Measurements from ENCODE around the gene MYO3B. TPM values are rescaled to one million over a fixed set of nuclear protein-coding genes. Genes with fewer than 3 reads are reported as not detected.

MYO3B gene
- total RNA-seq, 1 experiment from 2014 or later = 0.52 TPM

DNA sequence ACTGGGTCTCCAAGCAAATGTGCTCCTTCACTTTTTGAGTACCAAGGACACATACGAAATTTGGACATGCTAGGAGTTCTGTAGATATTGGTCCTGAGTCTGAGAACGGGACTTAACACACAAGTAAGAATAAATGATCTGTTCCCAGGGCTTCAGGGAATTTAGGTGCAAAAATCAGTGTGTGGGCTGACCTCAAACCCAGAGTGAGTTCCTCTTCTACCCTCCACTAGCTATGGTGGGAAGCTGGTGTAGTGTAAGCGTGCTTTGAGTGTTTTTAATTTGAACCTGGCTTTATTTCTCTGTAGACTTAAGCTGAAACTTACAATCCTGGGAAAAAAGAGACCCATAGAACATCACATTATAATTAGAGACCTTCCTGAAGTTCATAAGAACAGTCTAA is 50.5 kb downstream of the MYO3B start:
- Histone ChIP-seq H3K27ac (ENCODE audit: low read depth, low read length, poor library complexity, severe bottlenecking) (no peak overlapping the region), H3K4me1 (ENCODE audit: insufficient read depth, low read length, poor library complexity, severe bottlenecking) (peaks cover under 1% of the 10 kb centered on the region), H3K4me3 (ENCODE audit: low read depth, low read length, poor library complexity, severe bottlenecking) (no peak overlapping the region), H3K36me3 (ENCODE audit: insufficient read depth, low read length, poor library complexity, severe bottlenecking) (no peaks in the 10 kb centered on the region), H3K9me3 (ENCODE audit: low read depth, low read length, poor library complexity, severe bottlenecking) (no peaks in the 10 kb centered on the region), H3K27me3 (replicated peaks; ENCODE audit: insufficient read depth, low read depth, low read length, poor library complexity) (no peaks in the 10 kb centered on the region)
- no peak for DNase-seq (ENCODE audit: low spot score)
- ChIA-PET CTCF (interaction anchor here (0.7 kb wide), 1 partner anchor 27 kb away, joined by 7 read pairs; no protein-coding TSS in a partner anchor), POLR2A (ENCODE audit: low non-redundant PET) (no interaction called here)
- intact Hi-C loops (cut with micrococcal nuclease; ENCODE audit: unreplicated experiment) = no loop called here
- BruUV-seq (replicated peaks) = no TSS peak
- no peak for TF ChIP-seq EZH2 (IDR thresholded peaks at IDR 0.05; ENCODE audit: borderline replicate concordance, low read depth, low read length, poor library complexity, severe bottlenecking)
- TF ChIP-seq, protein P1, sequence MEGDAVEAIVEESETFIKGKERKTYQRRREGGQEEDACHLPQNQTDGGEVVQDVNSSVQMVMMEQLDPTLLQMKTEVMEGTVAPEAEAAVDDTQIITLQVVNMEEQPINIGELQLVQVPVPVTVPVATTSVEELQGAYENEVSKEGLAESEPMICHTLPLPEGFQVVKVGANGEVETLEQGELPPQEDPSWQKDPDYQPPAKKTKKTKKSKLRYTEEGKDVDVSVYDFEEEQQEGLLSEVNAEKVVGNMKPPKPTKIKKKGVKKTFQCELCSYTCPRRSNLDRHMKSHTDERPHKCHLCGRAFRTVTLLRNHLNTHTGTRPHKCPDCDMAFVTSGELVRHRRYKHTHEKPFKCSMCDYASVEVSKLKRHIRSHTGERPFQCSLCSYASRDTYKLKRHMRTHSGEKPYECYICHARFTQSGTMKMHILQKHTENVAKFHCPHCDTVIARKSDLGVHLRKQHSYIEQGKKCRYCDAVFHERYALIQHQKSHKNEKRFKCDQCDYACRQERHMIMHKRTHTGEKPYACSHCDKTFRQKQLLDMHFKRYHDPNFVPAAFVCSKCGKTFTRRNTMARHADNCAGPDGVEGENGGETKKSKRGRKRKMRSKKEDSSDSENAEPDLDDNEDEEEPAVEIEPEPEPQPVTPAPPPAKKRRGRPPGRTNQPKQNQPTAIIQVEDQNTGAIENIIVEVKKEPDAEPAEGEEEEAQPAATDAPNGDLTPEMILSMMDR (conservative IDR thresholded peaks at IDR 0.05; ENCODE audit: low read depth, low read length) = no peak

GRCh38 chr2:170229125-170229524 is 51.2 kb downstream of the MYO3B start:
- no peaks in the 10 kb centered on the region for H3K27me3 ChIP-seq (replicated peaks; ENCODE audit: insufficient read depth, low read depth, low read length, poor library complexity)
- no peak overlapping the region for H3K4me3 ChIP-seq (ENCODE audit: low read depth, low read length, poor library complexity, severe bottlenecking)
- H3K9me3 ChIP-seq (ENCODE audit: low read depth, low read length, poor library complexity, severe bottlenecking) = no peaks in the 10 kb centered on the region
- H3K36me3 ChIP-seq (ENCODE audit: insufficient read depth, low read length, poor library complexity, severe bottlenecking) = no peaks in the 10 kb centered on the region
- H3K4me1 ChIP-seq (ENCODE audit: insufficient read depth, low read length, poor library complexity, severe bottlenecking) = no peaks in the 10 kb centered on the region
- ChIA-PET CTCF (interaction anchor here (0.7 kb wide), 1 partner anchor 182 kb away, joined by 7 read pairs; no protein-coding TSS in a partner anchor), POLR2A (ENCODE audit: low non-redundant PET) (no interaction called here)
- intact Hi-C loops (cut with micrococcal nuclease; ENCODE audit: unreplicated experiment) = no loop called here
- DNase-seq (ENCODE audit: low spot score) = no peak
- no peak overlapping the region for H3K27ac ChIP-seq (ENCODE audit: low read depth, low read length, poor library complexity, severe bottlenecking)
- no peak for TF ChIP-seq EZH2 (IDR thresholded peaks at IDR 0.05; ENCODE audit: borderline replicate concordance, low read depth, low read length, poor library complexity, severe bottlenecking)
- TF ChIP-seq, protein P1 (conservative IDR thresholded peaks at IDR 0.05; ENCODE audit: low read depth, low read length) = no peak
- BruUV-seq (replicated peaks) = no TSS peak

DNA sequence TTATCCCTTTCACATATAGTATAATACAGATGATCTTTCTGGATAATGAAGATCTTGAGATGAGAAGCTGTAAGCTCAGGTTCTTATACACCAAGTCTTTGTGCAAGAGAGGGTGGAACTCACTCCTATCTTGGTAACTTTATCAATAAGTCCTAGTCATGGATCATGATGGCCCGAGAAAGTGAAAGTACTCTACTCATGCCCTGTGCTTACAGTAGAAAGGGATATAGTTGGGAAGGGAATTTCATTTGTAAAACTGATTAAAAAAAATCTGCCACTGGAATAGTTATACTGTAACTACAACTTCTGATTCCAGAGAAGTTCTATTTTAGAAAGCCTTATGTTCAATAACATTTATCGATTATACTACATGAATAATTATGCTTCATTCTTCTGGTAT is 51.8 kb downstream of the MYO3B start:
- no peaks in the 10 kb centered on the region for H3K4me1 ChIP-seq (ENCODE audit: insufficient read depth, low read length, poor library complexity, severe bottlenecking)
- no peaks in the 10 kb centered on the region for H3K36me3 ChIP-seq (ENCODE audit: insufficient read depth, low read length, poor library complexity, severe bottlenecking)
- no peaks in the 10 kb centered on the region for H3K27me3 ChIP-seq (replicated peaks; ENCODE audit: insufficient read depth, low read depth, low read length, poor library complexity)
- H3K4me3 ChIP-seq (ENCODE audit: low read depth, low read length, poor library complexity, severe bottlenecking) = no peak overlapping the region
- no peaks in the 10 kb centered on the region for H3K9me3 ChIP-seq (ENCODE audit: low read depth, low read length, poor library complexity, severe bottlenecking)
- ChIA-PET CTCF (no interaction called here), POLR2A (ENCODE audit: low non-redundant PET) (no interaction called here)
- H3K27ac ChIP-seq (ENCODE audit: low read depth, low read length, poor library complexity, severe bottlenecking) = no peak overlapping the region
- no peak for DNase-seq (ENCODE audit: low spot score)
- no TSS peak for BruUV-seq (replicated peaks)
- intact Hi-C loops (cut with micrococcal nuclease; ENCODE audit: unreplicated experiment) = loop anchor here (2.0 kb wide), 1 partner anchor 297 kb away; no protein-coding TSS in a partner anchor
- TF ChIP-seq, protein P1 (conservative IDR thresholded peaks at IDR 0.05; ENCODE audit: low read depth, low read length) = no peak
- no peak for TF ChIP-seq EZH2 (IDR thresholded peaks at IDR 0.05; ENCODE audit: borderline replicate concordance, low read depth, low read length, poor library complexity, severe bottlenecking)
